Activated naive CD8-positive, alpha-beta T cell treated with anti-CD3 and anti-CD28 coated beads, Interleukin-2, amount 10 ng/mL, durations not matched to agents 7 days and 5 days (primary cell): ENCODE data around the gene EXOC4. TPM values are rescaled to one million over a fixed set of nuclear protein-coding genes. Genes with fewer than 3 reads are reported as not detected.

Experiments used
- ATAC-seq: fragments of 150-1000 bp; cut with Tn5 transposase; one replicate; pipeline ENCODE4 v1.10.0; 2021; ENCODE audit warnings: low read depth, moderate library complexity
- POLR2A ChIA-PET: fragments of 350-600 bp; sonication (Branson Sonifier 250); formaldehyde crosslinking; loops from one replicate; lab custom pipeline; 2021; ENCODE audit warnings: antibody characterized with exemption; lab: Charles Lee
- DNase-seq: peaks from one replicate; pipeline ENCODE4 v3.0.0; 2021
- H3K27ac Mint-ChIP-seq: one replicate; pipeline ENCODE4 v1.8.0; 2022; ENCODE audit warnings: mild to moderate bottlenecking, mixed read lengths
- H3K27me3 Mint-ChIP-seq: one replicate; pipeline ENCODE4 v1.8.0; 2022; ENCODE audit warnings: mild to moderate bottlenecking, moderate library complexity, mixed read lengths
- H3K36me3 Mint-ChIP-seq: one replicate; pipeline ENCODE4 v1.8.0; 2021; ENCODE audit warnings: mild to moderate bottlenecking, mixed read lengths
- H3K4me1 Mint-ChIP-seq: one replicate; pipeline ENCODE4 v1.8.0; 2021; ENCODE audit warnings: mixed read lengths
- H3K4me3 Mint-ChIP-seq: one replicate; pipeline ENCODE4 v1.8.0; 2022; ENCODE audit warnings: mild to moderate bottlenecking, moderate library complexity, mixed read lengths
- H3K9me3 Mint-ChIP-seq: one replicate; pipeline ENCODE4 v1.8.0; 2021; ENCODE audit warnings: mixed read lengths
- total RNA-seq, 2 experiments: library from RNA; stranded (reverse); gene quantifications; one replicate each; pipeline ENCODE4 v1.2.3, GENCODE V29; 2021

Gene EXOC4
- total RNA-seq, 2 experiments from 2014 or later, result 73.1 to 73.7 TPM

DNA sequence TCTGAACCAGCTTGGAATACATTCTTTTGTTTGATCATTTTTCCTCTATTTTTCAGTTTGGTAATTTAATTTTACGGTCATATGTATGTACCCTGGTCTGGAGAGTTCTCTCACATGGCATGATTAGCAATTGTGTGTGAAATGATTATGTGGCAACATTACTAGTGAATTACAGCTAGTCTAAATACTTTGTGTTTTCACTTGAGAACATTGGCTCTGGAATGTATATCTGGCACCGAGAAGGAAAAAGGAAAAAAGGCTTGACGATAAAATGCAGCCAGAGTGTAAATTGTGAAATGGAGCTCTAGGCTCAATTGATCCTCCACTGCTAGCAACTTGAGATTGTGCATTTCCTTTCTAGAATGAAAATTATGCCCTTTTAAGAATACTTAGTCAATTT, 397.2 kb downstream of the EXOC4 start:
- Mint-ChIP-seq H3K4me1 (peaks cover 1% of the 10 kb centered on the region), H3K27ac (no peak overlapping the region), H3K27me3 (no peaks in the 10 kb centered on the region), H3K9me3 (peaks cover 2% of the 10 kb centered on the region), H3K4me3 (no peak overlapping the region), H3K36me3 (no peaks in the 10 kb centered on the region)
- no peak for DNase-seq
- POLR2A ChIA-PET, result no interaction called here
- no peak for ATAC-seq

DNA sequence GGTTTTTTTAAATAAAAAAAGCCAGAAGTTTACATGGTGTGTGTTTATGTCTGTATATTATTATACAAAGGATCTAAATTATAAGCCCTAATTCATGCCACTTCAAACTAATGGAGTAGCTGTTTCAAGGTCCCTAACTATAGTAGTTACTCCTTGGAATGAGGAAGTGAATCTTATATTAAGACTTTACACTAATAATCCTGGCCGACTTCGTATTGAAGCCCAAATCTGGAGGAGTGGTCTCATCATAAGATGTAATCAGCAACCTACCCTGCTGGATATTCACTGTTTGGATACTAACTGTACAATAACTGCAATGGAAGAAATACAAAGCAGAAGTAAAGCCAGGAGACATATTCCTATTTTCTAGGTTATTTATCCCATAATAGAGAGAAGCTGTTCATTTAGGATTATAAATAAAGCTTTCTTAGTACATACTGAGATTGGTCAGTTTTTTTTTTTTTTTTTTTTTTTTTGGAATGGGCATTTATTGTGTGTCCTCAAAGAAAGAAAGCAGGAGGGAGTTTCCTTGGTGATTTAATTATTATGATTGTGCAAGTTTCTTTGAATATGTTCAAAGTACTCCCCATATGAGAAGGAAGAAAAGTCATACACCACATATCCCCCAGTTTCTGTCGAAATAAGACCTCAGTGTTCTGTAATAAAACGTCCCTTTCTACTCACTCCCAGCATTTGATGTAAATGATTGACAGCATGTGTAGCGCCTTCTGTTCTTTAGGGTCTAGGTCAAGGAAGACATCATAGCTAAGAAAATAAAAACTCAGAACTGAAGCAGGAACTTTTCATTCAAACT, 397.8 kb downstream of the EXOC4 start:
- no peaks in the 10 kb centered on the region for H3K27me3 Mint-ChIP-seq
- no peak overlapping the region for H3K4me3 Mint-ChIP-seq
- H3K36me3 Mint-ChIP-seq, result no peaks in the 10 kb centered on the region
- POLR2A ChIA-PET, result no interaction called here
- H3K4me1 Mint-ChIP-seq, result peaks cover 1% of the 10 kb centered on the region
- H3K9me3 Mint-ChIP-seq, result no peaks in the 10 kb centered on the region
- no peak for DNase-seq
- no peak for ATAC-seq
- no peak overlapping the region for H3K27ac Mint-ChIP-seq

DNA sequence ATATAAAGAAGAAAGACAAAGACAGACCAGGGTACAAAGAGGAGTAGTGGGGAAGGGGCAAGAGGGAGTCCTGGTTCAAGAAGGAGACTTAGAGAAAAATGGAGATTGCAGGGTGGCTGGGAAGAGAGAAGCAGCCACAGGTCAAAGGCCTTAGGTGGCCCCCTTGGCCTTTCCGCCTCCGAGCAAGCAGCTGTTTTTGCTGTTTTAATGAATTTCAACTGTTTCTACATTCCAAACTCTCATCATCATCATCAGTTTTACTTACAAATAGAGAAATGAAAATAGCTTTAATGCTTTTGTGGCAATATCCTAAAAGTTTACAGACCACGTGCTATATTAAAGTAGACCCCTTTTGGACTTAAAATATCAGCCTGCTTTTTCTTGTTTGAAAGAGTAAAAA, 399.7 kb downstream of the EXOC4 start:
- H3K4me3 Mint-ChIP-seq, result no peak overlapping the region

DNA sequence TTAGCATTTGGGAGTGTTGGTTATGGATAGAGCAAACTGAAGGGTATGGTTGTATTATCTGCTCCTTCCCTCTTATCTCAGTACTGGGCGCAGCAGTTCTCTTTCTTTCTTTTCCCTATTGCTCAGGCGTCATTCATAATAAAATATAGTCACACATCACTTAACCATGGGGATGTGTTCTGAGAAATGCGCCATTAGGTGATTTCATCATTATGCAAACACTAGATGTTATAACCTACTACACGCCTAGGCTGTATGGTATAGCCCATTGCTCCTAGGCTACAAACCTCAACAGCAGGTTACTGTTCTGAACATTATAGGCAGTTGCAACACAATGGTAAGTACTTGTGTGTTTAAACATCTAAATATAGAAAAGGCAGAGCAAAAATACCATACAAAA, 401.7 kb downstream of the EXOC4 start:
- H3K4me3 Mint-ChIP-seq, result no peak overlapping the region
- POLR2A ChIA-PET, result no interaction called here
- no peak for DNase-seq
- no peak for ATAC-seq
- no peaks in the 10 kb centered on the region for H3K9me3 Mint-ChIP-seq
- no peaks in the 10 kb centered on the region for H3K4me1 Mint-ChIP-seq
- no peak overlapping the region for H3K27ac Mint-ChIP-seq
- no peaks in the 10 kb centered on the region for H3K27me3 Mint-ChIP-seq
- no peaks in the 10 kb centered on the region for H3K36me3 Mint-ChIP-seq

More for the DNA sequence above, 399.7 kb downstream of the EXOC4 start:
- ATAC-seq (no peak), DNase-seq (no peak)
- Mint-ChIP-seq H3K4me1 (no peaks in the 10 kb centered on the region), H3K27ac (no peak overlapping the region), H3K36me3 (no peaks in the 10 kb centered on the region), H3K27me3 (no peaks in the 10 kb centered on the region), H3K9me3 (no peaks in the 10 kb centered on the region)
- POLR2A ChIA-PET, result no interaction called here

DNA sequence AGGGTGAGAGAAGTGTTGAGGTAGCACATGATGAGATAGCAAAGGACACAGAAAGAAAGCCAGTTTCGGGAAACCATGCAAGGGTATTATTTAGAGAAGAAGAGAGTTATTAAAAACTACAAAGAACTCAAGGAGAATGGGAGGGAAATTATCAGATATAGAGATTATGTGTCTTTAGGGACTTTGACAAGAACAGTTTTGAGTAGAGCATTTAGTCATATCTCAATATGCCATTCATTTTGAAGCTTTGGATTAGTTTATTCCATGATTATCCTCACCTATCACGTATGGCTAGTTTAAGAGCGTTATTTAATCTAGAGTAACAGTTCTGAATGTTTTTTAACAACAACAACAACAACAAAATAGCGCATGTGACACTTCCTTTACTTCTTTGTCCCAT, 409.4 kb downstream of the EXOC4 start:
- no peak overlapping the region for H3K4me3 Mint-ChIP-seq
- no peak for DNase-seq
- peaks cover 10% of the 10 kb centered on the region for H3K36me3 Mint-ChIP-seq
- no peak overlapping the region for H3K27ac Mint-ChIP-seq
- no peaks in the 10 kb centered on the region for H3K27me3 Mint-ChIP-seq
- no peak for ATAC-seq
- H3K4me1 Mint-ChIP-seq, result peaks cover 6% of the 10 kb centered on the region
- POLR2A ChIA-PET, result no interaction called here
- no peaks in the 10 kb centered on the region for H3K9me3 Mint-ChIP-seq

DNA sequence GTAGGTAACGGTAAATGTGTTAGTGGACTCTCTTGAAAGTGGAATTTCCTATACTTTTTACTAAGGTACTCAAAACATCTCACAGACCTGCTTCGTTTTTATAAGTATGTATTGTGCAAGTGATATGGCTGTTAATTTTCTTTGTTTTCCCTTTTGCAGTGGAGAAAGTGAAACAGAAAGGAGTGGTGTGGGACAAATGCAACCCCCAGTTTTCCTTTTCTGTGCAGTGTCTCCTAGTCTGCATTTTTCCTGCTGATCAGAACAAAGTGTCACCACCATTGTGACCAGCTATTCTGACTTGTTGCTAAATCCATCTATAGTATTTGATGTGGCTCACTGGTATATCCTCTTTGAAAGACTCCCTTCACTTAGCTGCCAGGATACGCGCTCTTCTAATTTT, 410.0 kb downstream of the EXOC4 start:
- Mint-ChIP-seq H3K27ac (no peak overlapping the region), H3K4me3 (no peak overlapping the region), H3K36me3 (peaks cover 10% of the 10 kb centered on the region), H3K4me1 (peaks cover 6% of the 10 kb centered on the region), H3K27me3 (no peaks in the 10 kb centered on the region), H3K9me3 (no peaks in the 10 kb centered on the region)
- ATAC-seq (no peak), DNase-seq (no peak)
- POLR2A ChIA-PET, result no interaction called here

DNA sequence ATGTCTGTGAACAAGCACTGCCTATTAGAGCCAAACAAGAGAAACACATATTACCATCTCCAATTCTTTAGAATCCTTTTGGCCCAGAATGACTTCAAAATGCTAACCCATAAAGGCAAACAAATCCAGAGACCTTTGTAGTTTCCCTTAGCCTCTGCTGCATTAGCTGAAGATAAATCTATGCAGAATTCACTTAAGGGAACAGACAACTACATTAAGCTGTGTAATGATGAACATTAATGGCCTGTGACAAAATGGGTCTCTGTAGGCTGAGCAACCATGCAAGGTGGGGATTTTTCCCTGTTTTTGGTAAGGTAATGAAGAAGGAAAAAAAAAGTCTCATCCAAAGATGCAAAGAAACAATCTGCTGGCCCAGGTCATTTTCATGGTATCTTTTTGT, 411.6 kb downstream of the EXOC4 start:
- DNase-seq, result no peak
- no peak overlapping the region for H3K4me3 Mint-ChIP-seq
- peaks cover 8% of the 10 kb centered on the region for H3K4me1 Mint-ChIP-seq
- H3K9me3 Mint-ChIP-seq, result no peaks in the 10 kb centered on the region
- H3K27ac Mint-ChIP-seq, result no peak overlapping the region
- ATAC-seq, result no peak
- peaks cover 10% of the 10 kb centered on the region for H3K36me3 Mint-ChIP-seq
- no peaks in the 10 kb centered on the region for H3K27me3 Mint-ChIP-seq
- POLR2A ChIA-PET, result no interaction called here

DNA sequence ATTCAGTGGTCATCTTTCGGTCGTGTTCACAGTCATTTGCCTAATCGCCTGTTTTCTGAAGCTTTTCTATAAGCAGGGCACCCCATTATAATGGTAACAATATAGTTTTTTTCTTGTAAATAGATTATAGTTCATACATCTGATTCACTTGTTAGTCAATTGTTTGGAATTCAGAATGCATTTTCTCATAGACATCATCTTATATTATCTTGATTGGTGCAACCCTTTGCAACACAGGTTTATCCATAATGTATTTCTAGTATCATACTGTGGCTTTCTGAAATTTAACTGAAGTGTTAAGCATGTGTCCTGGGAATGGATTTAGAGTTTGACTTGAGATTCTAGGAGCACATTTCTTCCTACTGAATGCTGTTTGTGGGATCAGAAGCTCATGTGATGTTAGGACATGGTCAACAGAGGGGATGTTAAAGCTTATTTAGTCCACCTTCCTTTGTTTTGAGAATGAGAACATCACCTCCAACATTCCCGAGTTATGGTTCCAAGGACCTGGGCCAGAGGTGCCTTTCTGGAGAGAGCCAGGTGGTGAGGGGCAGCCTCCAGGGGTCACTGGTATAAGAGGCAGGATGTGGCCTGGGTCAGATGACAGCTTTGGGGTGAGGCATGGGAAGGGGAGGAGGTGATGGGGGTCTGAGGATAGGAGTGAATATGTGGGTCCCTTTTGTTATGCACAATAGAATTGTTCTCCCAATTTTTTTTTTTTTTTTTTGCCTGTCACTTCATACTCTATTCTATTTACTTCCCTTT, 415.6 kb downstream of the EXOC4 start:
- Mint-ChIP-seq H3K4me1 (peaks cover 2% of the 10 kb centered on the region), H3K36me3 (peaks cover 9% of the 10 kb centered on the region), H3K27ac (no peak overlapping the region), H3K27me3 (no peaks in the 10 kb centered on the region), H3K4me3 (no peak overlapping the region), H3K9me3 (peaks cover 4% of the 10 kb centered on the region)
- ATAC-seq, result no peak
- POLR2A ChIA-PET, result no interaction called here
- no peak for DNase-seq

DNA sequence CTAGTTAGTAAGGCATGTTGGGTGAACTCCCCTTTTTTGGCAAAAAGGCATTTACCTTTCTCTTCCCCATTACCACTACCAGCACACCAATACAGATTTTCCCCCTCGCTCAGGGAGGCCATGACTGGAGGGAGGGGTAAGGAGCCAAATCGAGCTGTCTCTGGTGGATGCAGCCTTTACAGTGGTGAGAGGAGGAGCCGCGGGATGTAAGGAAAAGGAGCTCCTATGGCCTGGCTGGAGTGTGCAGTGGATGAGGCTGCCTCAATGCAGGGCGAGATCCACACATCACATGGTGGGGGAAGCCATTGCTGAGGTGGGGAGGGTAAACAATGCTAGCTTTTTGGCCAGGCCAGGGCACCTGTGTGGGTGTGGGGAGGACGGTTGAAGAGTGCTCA, 416.2 kb downstream of the EXOC4 start:
- Mint-ChIP-seq H3K4me1 (peaks cover 2% of the 10 kb centered on the region), H3K4me3 (no peak overlapping the region), H3K27ac (no peak overlapping the region), H3K27me3 (no peaks in the 10 kb centered on the region), H3K9me3 (peaks cover 4% of the 10 kb centered on the region), H3K36me3 (peaks cover 7% of the 10 kb centered on the region)
- ATAC-seq (no peak), DNase-seq (no peak)
- POLR2A ChIA-PET, result no interaction called here

DNA sequence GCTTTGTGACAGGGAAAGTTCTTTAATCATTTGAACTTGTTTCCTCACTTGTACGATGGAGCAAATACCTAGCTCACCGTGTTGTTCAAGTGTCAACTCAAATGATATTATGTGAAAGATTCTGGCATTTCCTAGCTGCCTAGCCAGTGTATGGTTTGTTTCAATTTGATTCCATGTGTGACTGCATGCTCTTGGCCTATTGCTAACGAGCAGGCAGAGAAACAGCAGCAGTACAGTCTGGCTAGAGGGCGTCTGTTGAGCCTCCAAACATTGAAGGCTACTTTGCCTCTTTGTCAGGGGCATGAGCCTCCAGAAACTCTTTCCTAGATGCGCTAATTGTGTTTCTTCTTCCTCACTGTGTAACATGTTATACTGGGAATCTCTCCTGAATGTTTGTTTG, 417.4 kb downstream of the EXOC4 start:
- Mint-ChIP-seq H3K27ac (no peak overlapping the region), H3K36me3 (peaks cover 4% of the 10 kb centered on the region), H3K9me3 (peaks cover 4% of the 10 kb centered on the region), H3K4me1 (peaks cover 2% of the 10 kb centered on the region), H3K4me3 (no peak overlapping the region), H3K27me3 (no peaks in the 10 kb centered on the region)
- ATAC-seq (no peak), DNase-seq (no peak)
- POLR2A ChIA-PET, result no interaction called here

DNA sequence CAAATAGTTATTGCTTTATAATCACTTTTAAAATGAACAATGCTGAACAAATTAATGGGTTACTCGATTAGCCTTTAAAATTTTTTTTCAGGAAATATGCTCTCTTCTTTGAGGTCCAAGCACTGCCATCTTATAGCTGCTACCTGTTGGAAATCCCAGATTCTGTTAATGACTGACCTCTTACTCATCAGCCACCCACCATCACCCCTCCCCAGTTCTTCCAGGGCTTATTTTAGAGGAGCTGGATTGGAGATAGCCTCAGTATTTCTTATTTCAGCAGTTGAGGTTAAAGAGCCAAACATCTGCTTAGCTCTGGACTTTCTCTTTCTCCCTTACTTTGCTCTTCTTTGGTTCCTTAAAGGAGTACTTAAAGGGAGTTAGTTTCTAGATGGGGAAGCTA, 420.0 kb downstream of the EXOC4 start:
- no peak overlapping the region for H3K27ac Mint-ChIP-seq
- ATAC-seq (no peak), DNase-seq (no peak)
- peaks cover 4% of the 10 kb centered on the region for H3K36me3 Mint-ChIP-seq
- H3K9me3 Mint-ChIP-seq, result peaks cover 4% of the 10 kb centered on the region
- H3K4me1 Mint-ChIP-seq, result peaks cover 2% of the 10 kb centered on the region
- POLR2A ChIA-PET, result no interaction called here
- H3K27me3 Mint-ChIP-seq, result no peaks in the 10 kb centered on the region
- H3K4me3 Mint-ChIP-seq, result no peak overlapping the region

DNA sequence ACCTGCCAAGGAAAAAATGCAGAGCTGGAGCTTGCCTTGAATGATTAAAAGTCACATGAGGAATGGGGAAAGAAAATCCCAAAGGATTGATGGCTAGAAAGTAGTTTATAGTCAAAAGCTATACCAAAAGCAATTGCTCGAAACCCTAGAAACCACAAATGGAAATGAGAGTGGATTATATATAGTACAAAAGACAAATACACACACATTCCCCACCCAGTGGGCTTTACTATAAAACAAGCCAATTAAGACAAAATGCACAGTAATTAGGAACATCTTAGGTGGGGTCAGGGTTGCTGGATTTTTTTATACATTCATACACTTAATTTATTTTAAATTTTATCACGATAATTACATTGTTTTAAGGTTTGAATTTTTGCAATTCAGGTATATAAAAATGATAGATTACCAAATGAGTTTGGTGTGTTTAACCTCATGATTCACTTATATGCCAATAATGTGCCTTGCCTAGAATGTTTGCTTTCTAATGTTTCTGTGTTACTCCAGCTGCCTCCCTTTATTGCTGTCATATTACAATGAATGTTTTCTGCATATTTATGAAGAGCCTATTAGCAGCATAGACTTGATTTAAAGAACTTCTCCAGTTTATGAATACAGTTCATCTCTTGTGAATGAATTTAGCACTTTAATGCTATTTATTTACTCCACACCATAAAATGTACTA, 421.3 kb downstream of the EXOC4 start:
- POLR2A ChIA-PET, result no interaction called here
- Mint-ChIP-seq H3K27ac (no peak overlapping the region), H3K4me1 (no peaks in the 10 kb centered on the region), H3K36me3 (peaks cover 4% of the 10 kb centered on the region), H3K27me3 (no peaks in the 10 kb centered on the region), H3K9me3 (peaks cover 4% of the 10 kb centered on the region), H3K4me3 (no peak overlapping the region)
- DNase-seq, result no peak
- ATAC-seq, result no peak

DNA sequence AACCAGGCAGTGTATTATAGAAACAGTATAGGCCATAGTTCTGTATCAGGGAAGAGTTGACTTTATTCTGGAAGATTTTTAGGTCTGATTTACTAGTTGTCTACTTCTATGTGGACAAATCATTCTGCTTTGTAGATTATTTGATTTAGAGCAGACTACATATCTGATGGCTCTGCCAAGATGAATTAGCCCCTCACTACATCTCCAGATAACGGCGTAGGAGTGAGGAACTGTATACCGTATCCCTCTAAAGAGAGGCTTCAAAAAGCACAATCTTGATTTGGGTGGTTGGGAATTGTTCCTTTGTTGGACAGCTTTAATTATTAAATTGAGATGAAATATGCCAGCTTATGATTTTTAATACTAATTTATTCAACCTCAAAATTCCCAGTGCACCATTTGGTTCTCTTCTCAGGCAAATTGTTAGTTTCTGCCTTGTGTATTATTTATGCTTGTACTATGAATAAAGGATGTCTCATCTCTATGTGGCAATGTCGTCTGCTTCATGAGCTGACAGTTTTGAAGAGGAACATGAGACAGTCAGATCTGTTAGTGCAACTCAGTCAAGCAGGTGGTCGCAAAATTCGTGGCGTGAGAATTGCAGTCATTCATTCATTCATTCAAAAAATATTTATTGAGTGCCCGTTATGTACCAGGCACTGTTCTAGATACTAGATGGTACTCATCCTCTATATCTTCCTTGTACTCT, 422.8 kb downstream of the EXOC4 start:
- H3K4me1 Mint-ChIP-seq, result no peaks in the 10 kb centered on the region
- DNase-seq (no peak), ATAC-seq (no peak)
- H3K27me3 Mint-ChIP-seq, result no peaks in the 10 kb centered on the region
- H3K4me3 Mint-ChIP-seq, result no peak overlapping the region
- peaks cover 11% of the 10 kb centered on the region for H3K36me3 Mint-ChIP-seq
- no peak overlapping the region for H3K27ac Mint-ChIP-seq
- H3K9me3 Mint-ChIP-seq, result peaks cover 4% of the 10 kb centered on the region
- POLR2A ChIA-PET, result no interaction called here
